Neural cell (in vitro differentiated cells): Measurements from ENCODE around the gene RIN1.

ENCODE experiments used
- EP300 ChIP-seq: fragments of 450-650 bp; conservative IDR thresholded peaks from 2 replicates; pipeline ENCODE4 v1.6.1; 2014; ENCODE audit warnings: antibody characterized with exemption, mild to moderate bottlenecking, moderate library complexity; ENCODE audit not compliant: poor library complexity, severe bottlenecking
- SMC3 ChIP-seq: fragments of 450-650 bp; conservative IDR thresholded peaks from 2 replicates; pipeline ENCODE4 v1.6.1; 2014; ENCODE audit warnings: antibody characterized with exemption, mild to moderate bottlenecking, moderate library complexity; ENCODE audit not compliant: poor library complexity
- TF ChIP-seq, protein P1 (sequence below): fragments of 450-650 bp; IDR thresholded peaks from 2 replicates; pipeline ENCODE4 v1.5.1; 2014; ENCODE audit warnings: antibody characterized with exemption, mild to moderate bottlenecking, moderate library complexity; ENCODE audit not compliant: poor library complexity, severe bottlenecking

DNA sequence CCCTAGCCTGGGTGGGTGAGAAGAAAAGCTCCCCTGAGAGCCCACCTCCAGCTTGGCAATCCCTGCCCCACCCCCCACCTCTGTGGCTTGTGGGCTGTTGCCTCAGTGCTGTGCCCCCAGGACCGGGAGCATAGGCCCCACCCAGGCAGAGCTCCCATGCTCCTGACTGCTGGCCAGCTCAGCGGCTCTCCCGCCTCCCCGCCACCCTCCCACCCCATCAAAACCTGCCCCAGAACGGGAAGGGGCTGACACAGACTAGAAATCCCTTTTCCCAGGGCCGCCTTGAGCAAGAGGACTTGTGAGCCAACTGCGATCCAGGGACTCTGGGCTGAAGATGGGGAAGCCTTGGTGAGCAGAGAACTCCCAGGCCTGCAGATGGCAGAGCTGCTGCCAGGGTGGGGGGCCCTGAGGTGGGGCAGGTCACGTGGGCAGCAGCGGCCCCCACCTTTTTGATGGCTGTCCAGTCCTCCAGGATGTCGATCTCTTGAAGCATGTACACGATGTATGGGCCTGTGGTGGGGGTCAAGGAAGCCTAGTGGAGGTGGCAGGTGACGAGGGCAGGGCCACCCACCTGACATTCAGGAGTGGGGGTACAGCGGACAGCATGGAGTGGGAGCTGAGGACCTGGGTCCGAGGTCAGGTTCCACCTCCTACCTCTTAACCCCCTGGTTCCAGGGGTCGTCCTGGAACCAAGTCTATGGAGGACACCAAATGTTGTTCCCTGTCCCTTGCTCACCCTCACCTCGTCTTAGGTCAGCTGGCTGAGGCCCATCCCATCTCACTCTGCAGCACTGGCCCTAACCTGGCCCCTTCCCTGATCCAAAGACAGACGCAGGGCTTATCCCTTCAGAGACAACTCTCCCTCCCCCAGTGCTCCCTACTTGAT is 2.3 kb upstream of the RIN1 start:
- no peak for TF ChIP-seq EP300
- TF ChIP-seq, protein P1, sequence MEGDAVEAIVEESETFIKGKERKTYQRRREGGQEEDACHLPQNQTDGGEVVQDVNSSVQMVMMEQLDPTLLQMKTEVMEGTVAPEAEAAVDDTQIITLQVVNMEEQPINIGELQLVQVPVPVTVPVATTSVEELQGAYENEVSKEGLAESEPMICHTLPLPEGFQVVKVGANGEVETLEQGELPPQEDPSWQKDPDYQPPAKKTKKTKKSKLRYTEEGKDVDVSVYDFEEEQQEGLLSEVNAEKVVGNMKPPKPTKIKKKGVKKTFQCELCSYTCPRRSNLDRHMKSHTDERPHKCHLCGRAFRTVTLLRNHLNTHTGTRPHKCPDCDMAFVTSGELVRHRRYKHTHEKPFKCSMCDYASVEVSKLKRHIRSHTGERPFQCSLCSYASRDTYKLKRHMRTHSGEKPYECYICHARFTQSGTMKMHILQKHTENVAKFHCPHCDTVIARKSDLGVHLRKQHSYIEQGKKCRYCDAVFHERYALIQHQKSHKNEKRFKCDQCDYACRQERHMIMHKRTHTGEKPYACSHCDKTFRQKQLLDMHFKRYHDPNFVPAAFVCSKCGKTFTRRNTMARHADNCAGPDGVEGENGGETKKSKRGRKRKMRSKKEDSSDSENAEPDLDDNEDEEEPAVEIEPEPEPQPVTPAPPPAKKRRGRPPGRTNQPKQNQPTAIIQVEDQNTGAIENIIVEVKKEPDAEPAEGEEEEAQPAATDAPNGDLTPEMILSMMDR, result no peak
- TF ChIP-seq SMC3, result no peak
